GM12874 (cell line): ENCODE data around the gene RCOR3.

Source experiments
- CTCF ChIP-seq: IDR thresholded peaks from 2 replicates; pipeline ENCODE4 v1.5.1; 2011; ENCODE audit warnings: low read depth, mild to moderate bottlenecking, control low read depth, low read length, moderate library complexity; ENCODE audit not compliant: insufficient read depth

Gene RCOR3

GRCh38 chr1:211231873-211232272 lies 27.3 kb upstream of the RCOR3 start:
- no peak for TF ChIP-seq CTCF

- TF ChIP-seq CTCF, result no peak
These were observed 22.4 kb upstream of the RCOR3 start for GRCh38 chr1:211236633-211237320.

GRCh38 chr1:211237579-211237978 lies 21.6 kb upstream of the RCOR3 start:
- TF ChIP-seq CTCF, result no peak

- TF ChIP-seq CTCF, result no peak
These were observed 18.1 kb upstream of the RCOR3 start for GRCh38 chr1:211241071-211241470.

- TF ChIP-seq CTCF, result no peak
These were observed 11.2 kb upstream of the RCOR3 start for GRCh38 chr1:211247921-211248320.

GRCh38 chr1:211257826-211258225 lies 1.3 kb upstream of the RCOR3 start:
- TF ChIP-seq CTCF, result no peak

GRCh38 chr1:211258310-211258755 lies 833 bp upstream of the RCOR3 start:
- TF ChIP-seq CTCF, result no peak
